ENCODE measurements around the gene VTI1A.

DNA sequence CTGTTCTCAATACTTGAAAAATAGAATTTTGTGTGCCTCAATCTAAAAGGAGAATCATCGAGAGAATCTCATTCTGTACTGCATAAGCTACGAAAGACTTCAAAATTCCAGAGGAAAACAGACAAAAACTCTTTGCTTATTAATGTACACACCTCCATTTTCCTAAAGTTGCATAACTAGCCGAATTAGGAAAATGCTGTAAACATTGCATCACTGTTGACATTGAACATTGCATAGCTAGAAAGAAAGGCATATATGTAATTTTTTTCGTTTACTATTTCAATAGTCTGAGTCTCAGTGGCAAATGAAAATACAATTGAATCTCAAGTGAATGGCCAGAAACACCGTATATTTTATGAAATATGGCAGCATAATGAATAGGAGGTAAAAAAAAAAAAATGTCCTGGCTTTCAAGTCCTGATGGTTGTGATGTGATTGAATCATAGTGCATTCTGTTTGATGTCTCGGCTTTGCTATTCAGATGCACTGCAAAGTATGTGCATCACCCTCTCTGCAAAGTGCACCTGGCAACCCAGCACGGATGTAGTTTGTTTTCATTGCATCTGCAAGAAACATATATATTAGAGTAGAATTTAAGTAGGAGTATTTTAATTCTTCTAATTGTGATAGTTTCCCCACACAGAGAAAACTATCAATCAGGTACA is 196.7 kb downstream of the VTI1A start:
- TF ChIP-seq, protein P1, sequence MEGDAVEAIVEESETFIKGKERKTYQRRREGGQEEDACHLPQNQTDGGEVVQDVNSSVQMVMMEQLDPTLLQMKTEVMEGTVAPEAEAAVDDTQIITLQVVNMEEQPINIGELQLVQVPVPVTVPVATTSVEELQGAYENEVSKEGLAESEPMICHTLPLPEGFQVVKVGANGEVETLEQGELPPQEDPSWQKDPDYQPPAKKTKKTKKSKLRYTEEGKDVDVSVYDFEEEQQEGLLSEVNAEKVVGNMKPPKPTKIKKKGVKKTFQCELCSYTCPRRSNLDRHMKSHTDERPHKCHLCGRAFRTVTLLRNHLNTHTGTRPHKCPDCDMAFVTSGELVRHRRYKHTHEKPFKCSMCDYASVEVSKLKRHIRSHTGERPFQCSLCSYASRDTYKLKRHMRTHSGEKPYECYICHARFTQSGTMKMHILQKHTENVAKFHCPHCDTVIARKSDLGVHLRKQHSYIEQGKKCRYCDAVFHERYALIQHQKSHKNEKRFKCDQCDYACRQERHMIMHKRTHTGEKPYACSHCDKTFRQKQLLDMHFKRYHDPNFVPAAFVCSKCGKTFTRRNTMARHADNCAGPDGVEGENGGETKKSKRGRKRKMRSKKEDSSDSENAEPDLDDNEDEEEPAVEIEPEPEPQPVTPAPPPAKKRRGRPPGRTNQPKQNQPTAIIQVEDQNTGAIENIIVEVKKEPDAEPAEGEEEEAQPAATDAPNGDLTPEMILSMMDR (IDR thresholded peaks at IDR 0.05): no peak
- TF ChIP-seq POLR2A (IDR thresholded peaks at IDR 0.05): no peak
- no peak for TF ChIP-seq POLR2AphosphoS5 (IDR thresholded peaks at IDR 0.05)
- no peak for TF ChIP-seq EP300 (IDR thresholded peaks at IDR 0.05)

Data from upper lobe of left lung (tissue), 4 donors.